Cardiac fibroblast (primary cell): Measurements from ENCODE around the gene ERICH4.
"Not testable (repeated sequence)": the region's sequence is repeated elsewhere in the genome, so short reads cannot be mapped to it uniquely, and the experiment has no call there.

Experiments
- DNase-seq, 2 donors: peaks; one replicate each; pipeline versions ENCODE4 v3.0.0 to v3.0.0-alpha.2; 2010; ENCODE audit warnings: low read depth in 2 of 2
- H3K4me3 ChIP-seq, 2 donors: replicated peaks in 1 of 2; 1 replicate in 1 of 2; 2 replicates in 1 of 2; pipeline ENCODE4 v1.5.1; 2011; ENCODE audit warnings: low read depth in 2 of 2, low read length in 2 of 2, mild to moderate bottlenecking in 2 of 2, moderate library complexity in 1 of 2
- CTCF ChIP-seq: IDR thresholded peaks from one replicate; pipeline ENCODE4 v1.5.1; 2011; ENCODE audit warnings: low read depth, mild to moderate bottlenecking, low read length, inconsistent platforms

The ERICH4 gene

GRCh38 chr19:41427647-41428480, 15.1 kb upstream of the ERICH4 start:
- DNase-seq, result no peak
- peak overlapping the region; percentile 29 to 53 for H3K4me3 ChIP-seq
- no peak for TF ChIP-seq CTCF

GRCh38 chr19:41428481-41428859, 14.5 kb upstream of the ERICH4 start:
- H3K4me3 ChIP-seq, result peak overlapping the region in 1 of 2 donors; percentile 53
- no peak for TF ChIP-seq CTCF
- DNase-seq, result no peak

- DNase-seq, result no peak
- no peak for TF ChIP-seq CTCF
- no peak overlapping the region for H3K4me3 ChIP-seq
These were observed 12.0 kb upstream of the ERICH4 start for GRCh38 chr19:41430922-41431321.

- DNase-seq, result peak; percentile 40 to 57
- peak; percentile 35 for TF ChIP-seq CTCF
- H3K4me3 ChIP-seq, result no peak overlapping the region
These were observed 11.2 kb upstream of the ERICH4 start for GRCh38 chr19:41431426-41432386.

GRCh38 chr19:41433171-41433570, 9.8 kb upstream of the ERICH4 start:
- no peak for TF ChIP-seq CTCF
- no peak for DNase-seq
- H3K4me3 ChIP-seq, result no peak overlapping the region

GRCh38 chr19:41434450-41434849, 8.5 kb upstream of the ERICH4 start:
- no peak for DNase-seq
- no peak for TF ChIP-seq CTCF
- no peak overlapping the region for H3K4me3 ChIP-seq

- H3K4me3 ChIP-seq, result not testable (repeated sequence)
These were observed 7.6 kb upstream of the ERICH4 start for GRCh38 chr19:41435376-41435775.

More at GRCh38 chr19:41435376-41435775, 7.6 kb upstream of the ERICH4 start:
- DNase-seq, result not testable (repeated sequence)
